ENCODE measurements around the gene COL26A1. TPM values are rescaled to one million over a fixed set of nuclear protein-coding genes. Genes with fewer than 3 reads are reported as not detected.

The COL26A1 gene
- total RNA-seq, 1 experiment from 2014 or later: 0.20 TPM

DNA sequence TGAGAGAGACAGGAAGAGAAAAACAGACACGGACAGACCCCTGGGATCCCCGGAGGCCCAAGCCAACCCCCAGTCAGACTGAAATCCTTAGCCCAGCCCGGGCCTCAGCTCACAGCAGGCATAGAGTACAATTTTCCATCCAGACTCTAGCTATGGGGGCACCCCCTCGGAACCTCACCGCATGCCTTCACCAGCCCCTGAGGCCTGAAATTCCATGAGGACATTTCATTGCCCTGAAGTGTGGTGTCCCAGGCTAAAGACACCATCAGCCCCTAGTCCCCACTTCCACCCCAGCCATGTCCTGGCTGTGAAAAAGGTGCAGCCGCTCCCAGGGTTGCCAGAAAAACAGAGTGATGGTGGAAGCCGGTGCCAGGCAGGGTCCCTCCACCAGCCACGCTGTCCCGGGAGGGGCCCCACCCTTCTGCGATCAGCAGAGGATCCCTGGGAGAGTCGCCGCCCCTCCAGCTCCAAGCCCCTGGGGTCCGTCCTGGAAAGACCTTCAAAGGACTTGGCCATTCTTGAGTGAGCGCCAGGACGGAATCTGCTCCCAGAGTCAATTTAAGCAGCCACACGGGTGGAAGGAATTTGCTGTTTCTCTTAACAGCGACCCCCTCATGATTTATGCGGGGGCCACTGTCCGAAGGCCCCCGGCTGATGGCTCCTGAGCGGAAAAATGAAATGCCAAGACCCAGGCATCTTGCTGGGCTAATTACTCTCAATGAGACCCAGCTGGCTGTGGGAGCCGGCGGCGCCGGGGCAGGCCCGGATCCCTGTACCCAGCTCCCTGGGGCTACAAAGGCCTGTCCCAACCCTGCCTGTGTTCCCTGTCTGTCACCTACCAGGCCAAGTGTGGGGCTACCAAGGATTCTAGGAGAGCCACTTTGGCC is 243.2 kb downstream of the COL26A1 start:
- Histone ChIP-seq H3K4me2 (no peak overlapping the region), H3K27ac (no peak overlapping the region), H3K4me3 (no peak overlapping the region), H4K20me1 (ENCODE audit: insufficient read depth) (peaks cover 3% of the 10 kb centered on the region; the same call in 1 of the 2 replicates), H3K9me2 (ENCODE audit: insufficient read depth) (no peaks in the 10 kb centered on the region), H3K4me1 (replicated peaks; ENCODE audit: insufficient read depth) (peaks cover 12% of the 10 kb centered on the region), H3K36me3 (ENCODE audit: low read depth) (no peaks in the 10 kb centered on the region), H3K27me3 (ENCODE audit: insufficient read depth, low read depth) (no peaks in the 10 kb centered on the region), H2AFZ (no peak overlapping the region), H3K79me2 (ENCODE audit: low read depth) (no peaks in the 10 kb centered on the region), H3F3A (ENCODE audit: insufficient read depth, low read depth) (peaks cover 4% of the 10 kb centered on the region; the same call in 1 of the 2 replicates), H3K9me3 (ENCODE audit: insufficient read depth, low read depth) (no peaks in the 10 kb centered on the region)
- no peak for DNase-seq
- TF ChIP-seq, protein P1, sequence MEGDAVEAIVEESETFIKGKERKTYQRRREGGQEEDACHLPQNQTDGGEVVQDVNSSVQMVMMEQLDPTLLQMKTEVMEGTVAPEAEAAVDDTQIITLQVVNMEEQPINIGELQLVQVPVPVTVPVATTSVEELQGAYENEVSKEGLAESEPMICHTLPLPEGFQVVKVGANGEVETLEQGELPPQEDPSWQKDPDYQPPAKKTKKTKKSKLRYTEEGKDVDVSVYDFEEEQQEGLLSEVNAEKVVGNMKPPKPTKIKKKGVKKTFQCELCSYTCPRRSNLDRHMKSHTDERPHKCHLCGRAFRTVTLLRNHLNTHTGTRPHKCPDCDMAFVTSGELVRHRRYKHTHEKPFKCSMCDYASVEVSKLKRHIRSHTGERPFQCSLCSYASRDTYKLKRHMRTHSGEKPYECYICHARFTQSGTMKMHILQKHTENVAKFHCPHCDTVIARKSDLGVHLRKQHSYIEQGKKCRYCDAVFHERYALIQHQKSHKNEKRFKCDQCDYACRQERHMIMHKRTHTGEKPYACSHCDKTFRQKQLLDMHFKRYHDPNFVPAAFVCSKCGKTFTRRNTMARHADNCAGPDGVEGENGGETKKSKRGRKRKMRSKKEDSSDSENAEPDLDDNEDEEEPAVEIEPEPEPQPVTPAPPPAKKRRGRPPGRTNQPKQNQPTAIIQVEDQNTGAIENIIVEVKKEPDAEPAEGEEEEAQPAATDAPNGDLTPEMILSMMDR (conservative IDR thresholded peaks at IDR 0.05): no peak
- TF ChIP-seq EZH2 (IDR thresholded peaks at IDR 0.05; ENCODE audit: low read depth): no peak
- intact Hi-C loops (cut with micrococcal nuclease; ENCODE audit: unreplicated experiment): loop anchor here (10.0 kb wide), 1 partner anchor 519 kb away; no protein-coding TSS in a partner anchor
- ChIA-PET CTCF (no interaction called here), POLR2A (ENCODE audit: unreplicated experiment) (no interaction called here)
- BruUV-seq (replicated peaks): no TSS peak

DNA sequence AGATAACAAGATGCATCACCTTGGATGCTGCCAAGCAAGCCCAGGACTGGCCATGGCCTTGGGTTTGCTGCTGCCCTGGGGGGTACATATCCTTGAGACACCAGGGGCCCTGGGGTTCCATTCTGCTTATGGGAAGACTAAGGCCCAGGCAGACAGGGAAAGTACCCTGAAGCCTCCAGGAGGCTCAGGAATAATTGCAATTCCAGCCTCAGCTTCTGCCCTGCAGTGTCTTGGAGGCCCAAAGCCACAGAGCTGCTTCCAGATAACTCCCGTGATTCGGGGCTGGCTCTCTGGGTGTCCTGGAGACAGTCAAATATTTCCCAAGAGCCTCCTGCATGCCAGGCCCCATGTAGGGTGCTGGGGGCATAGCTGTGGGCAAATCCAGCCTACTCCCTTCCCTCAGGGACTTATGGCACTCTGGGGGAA is 243.8 kb downstream of the COL26A1 start:
- H3K36me3 ChIP-seq (ENCODE audit: low read depth): no peaks in the 10 kb centered on the region
- no peak overlapping the region for H3K27ac ChIP-seq
- H3K27me3 ChIP-seq (ENCODE audit: insufficient read depth, low read depth): no peaks in the 10 kb centered on the region
- CTCF ChIA-PET: no interaction called here
- no peak overlapping the region for H3K4me2 ChIP-seq
- H2AFZ ChIP-seq: no peak overlapping the region
- DNase-seq: no peak
- POLR2A ChIA-PET (ENCODE audit: unreplicated experiment): no interaction called here
- H4K20me1 ChIP-seq (ENCODE audit: insufficient read depth): peaks cover 3% of the 10 kb centered on the region; the same call in 1 of the 2 replicates
- no peaks in the 10 kb centered on the region for H3K79me2 ChIP-seq (ENCODE audit: low read depth)
- peaks cover 4% of the 10 kb centered on the region; the same call in 1 of the 2 replicates for H3F3A ChIP-seq (ENCODE audit: insufficient read depth, low read depth)
- TF ChIP-seq EZH2 (IDR thresholded peaks at IDR 0.05; ENCODE audit: low read depth): no peak
- TF ChIP-seq, protein P1 (conservative IDR thresholded peaks at IDR 0.05): no peak
- H3K4me3 ChIP-seq: no peak overlapping the region
- H3K9me2 ChIP-seq (ENCODE audit: insufficient read depth): no peaks in the 10 kb centered on the region
- intact Hi-C loops (cut with micrococcal nuclease; ENCODE audit: unreplicated experiment): loop anchor here (10.0 kb wide), 1 partner anchor 518 kb away; no protein-coding TSS in a partner anchor
- H3K9me3 ChIP-seq (ENCODE audit: insufficient read depth, low read depth): no peaks in the 10 kb centered on the region
- H3K4me1 ChIP-seq (replicated peaks; ENCODE audit: insufficient read depth): peaks cover 12% of the 10 kb centered on the region
- BruUV-seq (replicated peaks): no TSS peak

Other genes starting within 250 kb of the COL26A1 start
- gene SERPINE1, start 235.8 kb upstream of the COL26A1 start, total RNA-seq (2021): 36.2 and 45.8 TPM in 2 replicates
- 227 and 308 TPM in 2 replicates for gene AP1S1, start 208.4 kb upstream of the COL26A1 start, total RNA-seq (2021)
- 2.1 and 2.3 TPM in 2 replicates for gene VGF, start 197.3 kb upstream of the COL26A1 start, total RNA-seq (2021)
- not detected in 2 replicates for gene NAT16, start 182.6 kb upstream of the COL26A1 start, total RNA-seq (2021)
- not detected in 2 replicates for gene MOGAT3, start 161.8 kb upstream of the COL26A1 start, total RNA-seq (2021)
- gene PLOD3, start 145.3 kb upstream of the COL26A1 start, total RNA-seq (2021): 93.2 and 105 TPM in 2 replicates
- 105 and 110 TPM in 2 replicates for gene ZNHIT1, start 144.7 kb upstream of the COL26A1 start, total RNA-seq (2021)
- 16.0 and 17.2 TPM in 2 replicates for gene CLDN15, start 125.1 kb upstream of the COL26A1 start, total RNA-seq (2021)
- gene FIS1, start 117.8 kb upstream of the COL26A1 start, total RNA-seq (2021): 184 and 200 TPM in 2 replicates
- gene IFT22, start 41.1 kb upstream of the COL26A1 start, total RNA-seq (2021): 47.6 and 53.0 TPM in 2 replicates

All from PC-9 (cell line).